HG03280 (cell line): Measurements from ENCODE around the gene DNA2.
A peak's percentile ranks its signal among the peaks of the same experiment; 100 is the strongest.

Experiments
- ATAC-seq: cut with Tn5 transposase; IDR thresholded peaks from one replicate; pipeline ENCODE4 v1.9.1; 2021; ENCODE audit warnings: mild to moderate bottlenecking, moderate library complexity; ENCODE audit not compliant: unreplicated experiment

DNA2 gene

GRCh38 chr10:68446179-68446578 is 25.6 kb downstream of the DNA2 start:
- no peak for ATAC-seq

- ATAC-seq: no peak
These were observed 28.8 kb downstream of the DNA2 start for GRCh38 chr10:68442971-68443370.

- no peak for ATAC-seq
These were observed 30.9 kb downstream of the DNA2 start for GRCh38 chr10:68440898-68441297.

DNA sequence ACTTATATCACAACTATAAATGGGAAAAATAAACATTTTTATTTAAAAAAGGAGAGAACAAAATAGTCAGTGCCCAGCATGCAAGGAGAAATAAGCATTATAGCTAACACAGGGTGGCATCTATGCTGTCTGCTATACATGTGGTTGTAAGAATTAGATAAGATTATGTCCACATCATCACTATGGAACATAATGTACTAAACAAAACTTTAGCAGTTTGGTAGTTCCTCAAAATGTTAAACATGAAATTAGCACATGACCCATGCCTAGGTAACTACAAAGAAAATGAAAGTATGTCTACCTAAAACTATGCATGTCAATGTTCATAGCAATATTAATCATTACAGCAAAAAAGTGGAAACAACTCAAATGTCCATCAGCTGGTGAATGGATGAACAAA is 36.0 kb downstream of the DNA2 start:
- no peak for ATAC-seq

GRCh38 chr10:68434657-68435056 is 37.1 kb downstream of the DNA2 start:
- no peak for ATAC-seq

DNA sequence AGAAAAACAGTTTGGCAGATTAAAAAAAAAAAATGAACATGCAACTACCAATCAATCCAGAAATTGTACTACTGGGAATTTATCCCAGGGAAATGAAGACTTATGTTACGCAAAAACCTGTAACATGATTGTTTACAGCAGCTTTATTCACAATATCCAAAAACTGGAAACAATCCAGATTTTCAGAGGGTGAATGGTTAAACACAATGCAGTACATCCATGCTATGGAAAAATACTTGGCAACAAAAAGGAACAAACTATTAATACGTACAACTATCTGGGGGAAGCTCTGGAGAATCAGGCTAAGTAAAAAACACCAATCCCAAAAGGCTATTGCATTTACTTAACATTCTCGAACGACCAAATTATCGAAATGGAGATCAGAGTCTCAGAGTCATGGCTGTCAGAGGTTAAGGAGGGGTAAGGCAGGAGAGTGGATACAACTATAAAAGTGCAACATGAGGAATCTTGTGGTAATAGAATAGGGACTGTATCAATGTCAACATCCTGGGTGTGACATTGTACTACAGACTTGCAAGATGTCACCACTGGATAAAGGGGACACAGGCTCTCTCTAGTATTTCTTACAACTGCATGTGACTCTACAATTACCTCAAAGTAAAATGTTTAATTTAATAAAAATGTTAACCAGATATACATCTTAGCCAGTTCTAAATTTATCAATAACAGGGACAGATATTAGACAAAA is 43.2 kb downstream of the DNA2 start:
- ATAC-seq: no peak

DNA sequence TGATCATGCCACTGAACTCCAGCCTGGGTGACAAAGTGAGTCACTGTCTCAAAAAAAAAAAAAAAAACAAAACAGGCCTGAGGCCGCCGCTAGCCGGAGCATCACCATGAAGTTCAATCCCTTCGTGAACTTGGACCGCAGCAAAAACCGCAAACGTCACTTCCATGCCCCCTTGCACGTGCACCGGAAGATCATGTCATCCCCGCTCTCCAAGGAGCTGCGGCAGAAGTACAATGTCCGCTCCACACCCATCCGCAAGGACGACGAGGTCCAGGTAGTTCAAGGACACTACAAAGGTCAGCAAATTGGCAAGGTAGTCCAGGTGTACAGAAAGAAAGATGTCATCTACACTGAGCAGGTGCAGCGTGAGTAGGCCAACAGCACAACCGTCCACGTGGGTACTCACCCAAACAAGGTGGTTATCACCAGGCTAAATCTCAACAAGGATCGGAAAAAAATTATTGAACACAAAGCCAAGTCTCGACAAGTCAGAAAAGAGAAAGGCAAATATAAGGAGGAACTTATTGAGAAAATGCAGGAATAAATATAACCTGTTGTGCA is 47.2 kb downstream of the DNA2 start:
- no peak for ATAC-seq

GRCh38 chr10:68423522-68423921 is 48.3 kb downstream of the DNA2 start:
- no peak for ATAC-seq

DNA sequence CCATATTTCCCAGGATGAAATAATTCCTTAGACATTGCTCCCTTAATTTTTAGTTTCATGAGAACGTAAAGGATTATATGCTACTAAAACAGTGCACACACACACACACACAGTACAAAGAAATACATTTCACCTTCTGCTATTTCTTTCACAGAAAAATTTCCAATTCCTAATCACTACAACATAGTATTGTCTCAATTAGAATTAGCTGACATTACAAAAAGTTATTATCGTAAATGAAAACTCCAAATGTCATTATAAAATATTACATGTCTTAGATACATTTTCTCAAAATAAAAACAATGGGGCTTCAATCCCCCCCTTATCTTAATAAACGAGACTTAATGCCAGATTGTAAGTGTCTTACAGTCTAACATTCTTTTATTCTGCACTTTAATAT is 52.4 kb downstream of the DNA2 start:
- no peak for ATAC-seq

- ATAC-seq: no peak
These were observed 62.8 kb downstream of the DNA2 start for GRCh38 chr10:68408898-68409518.

- ATAC-seq: peak; percentile 97
These were observed 64.8 kb downstream of the DNA2 start, which contains the start of gene RUFY2 for GRCh38 chr10:68406815-68407548. Gene RUFY2, minus strand, starts transcription at chr10:68407277. Its CDS starts 88 bp downstream, at chr10:68407189.

DNA sequence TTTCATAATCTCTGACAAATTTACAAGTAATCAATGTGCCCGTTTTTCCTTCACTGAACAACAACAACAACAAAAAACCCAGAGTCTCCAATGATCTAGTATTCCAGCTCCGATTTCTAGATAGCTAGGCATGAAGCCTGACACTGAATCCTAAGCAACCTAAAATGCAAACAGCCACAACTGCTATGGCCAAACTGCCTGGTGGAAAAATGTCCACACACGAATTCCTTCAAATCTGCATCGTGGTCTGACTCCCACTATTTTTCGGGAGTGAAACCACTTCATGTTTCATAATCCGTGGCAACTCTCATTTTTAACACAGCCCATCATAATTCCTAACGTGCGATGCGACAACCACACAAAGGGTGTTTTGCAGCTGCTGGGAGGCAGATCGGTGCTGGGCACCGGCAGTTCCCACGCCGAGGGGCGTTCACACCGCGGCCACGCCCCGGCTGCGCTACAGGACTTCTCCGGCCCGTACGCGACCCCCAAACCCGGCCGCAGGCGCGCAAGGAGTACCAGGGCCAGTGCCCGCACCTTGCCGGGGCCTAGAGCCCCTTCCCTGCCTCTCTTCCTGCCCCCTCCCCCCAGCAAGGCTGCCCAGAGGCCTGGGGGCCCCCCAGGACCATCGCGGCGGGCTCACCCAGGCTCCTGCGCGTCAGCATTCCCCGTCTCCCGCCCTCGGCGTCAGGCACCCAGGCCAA is 65.5 kb downstream of the DNA2 start:
- ATAC-seq: peak; percentile 23

GRCh38 chr10:68403701-68404100 is 68.1 kb downstream of the DNA2 start:
- ATAC-seq: no peak

DNA sequence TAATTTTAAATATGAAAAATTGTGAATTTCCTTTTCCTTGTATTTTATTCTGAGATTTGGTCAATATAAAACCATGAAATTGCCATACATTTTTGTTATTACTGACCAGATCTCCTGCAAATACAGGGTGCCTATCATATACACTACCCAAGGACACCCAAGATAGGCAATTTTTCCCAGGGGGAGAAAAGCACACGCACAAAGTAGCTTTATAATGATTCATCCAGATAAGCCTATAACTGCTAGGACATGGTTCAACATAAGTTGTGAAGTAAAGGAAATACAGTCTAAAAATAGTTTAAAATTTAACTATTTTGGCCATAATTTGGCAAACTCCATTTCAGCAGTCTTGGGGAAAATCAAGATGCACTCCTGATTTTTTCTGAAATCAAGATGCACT is 69.5 kb downstream of the DNA2 start:
- ATAC-seq: no peak

GRCh38 chr10:68397005-68397404 is 74.8 kb downstream of the DNA2 start:
- no peak for ATAC-seq

GRCh38 chr10:68385740-68386139 is 86.0 kb downstream of the DNA2 start:
- no peak for ATAC-seq

GRCh38 chr10:68371604-68372003 is 100.2 kb downstream of the DNA2 start:
- ATAC-seq: no peak

GRCh38 chr10:68367121-68367520 is 104.7 kb downstream of the DNA2 start:
- ATAC-seq: no peak

- ATAC-seq: no peak
These were observed 105.2 kb downstream of the DNA2 start for GRCh38 chr10:68366600-68366999.

DNA sequence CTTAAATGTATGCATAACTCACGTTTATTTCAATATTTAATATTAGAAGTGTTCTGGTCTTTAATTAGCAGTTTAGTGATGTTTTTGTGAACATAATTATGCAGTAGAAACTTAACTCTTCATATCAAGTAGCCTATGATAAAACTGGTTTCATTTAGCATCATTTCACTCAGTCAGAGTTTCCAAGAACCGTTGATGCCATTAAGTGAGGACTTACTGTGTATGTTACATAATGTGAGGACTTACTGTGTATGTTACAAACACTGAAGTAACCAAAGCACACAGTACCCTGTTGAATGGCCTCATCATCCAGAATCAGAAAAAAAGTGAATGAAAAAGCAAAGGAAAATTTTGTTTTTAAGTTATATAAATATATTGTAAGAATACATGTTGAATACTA is 106.2 kb downstream of the DNA2 start:
- no peak for ATAC-seq
